ENCODE measurements around the gene EMC7.

DNA sequence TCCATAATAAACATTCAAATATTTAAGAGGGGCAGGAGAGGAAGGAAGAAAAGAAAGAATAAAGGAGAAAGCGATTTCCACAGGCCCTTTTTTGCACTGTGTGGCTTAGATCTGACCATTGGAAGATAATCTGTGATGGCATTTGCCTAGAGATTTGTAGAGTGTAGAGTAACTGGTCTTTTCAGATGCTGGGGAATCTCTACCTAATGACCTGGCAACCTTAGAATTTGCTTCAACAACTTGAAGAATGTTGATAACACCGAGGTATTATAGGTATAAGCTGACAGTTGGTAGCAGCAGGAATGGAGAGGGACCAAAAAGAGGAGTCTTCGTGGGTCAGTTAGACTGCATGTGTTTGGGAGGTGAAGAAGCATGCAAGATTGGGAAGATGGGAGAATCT lies 41.7 kb downstream of the EMC7 start:
- TF ChIP-seq, protein P1, sequence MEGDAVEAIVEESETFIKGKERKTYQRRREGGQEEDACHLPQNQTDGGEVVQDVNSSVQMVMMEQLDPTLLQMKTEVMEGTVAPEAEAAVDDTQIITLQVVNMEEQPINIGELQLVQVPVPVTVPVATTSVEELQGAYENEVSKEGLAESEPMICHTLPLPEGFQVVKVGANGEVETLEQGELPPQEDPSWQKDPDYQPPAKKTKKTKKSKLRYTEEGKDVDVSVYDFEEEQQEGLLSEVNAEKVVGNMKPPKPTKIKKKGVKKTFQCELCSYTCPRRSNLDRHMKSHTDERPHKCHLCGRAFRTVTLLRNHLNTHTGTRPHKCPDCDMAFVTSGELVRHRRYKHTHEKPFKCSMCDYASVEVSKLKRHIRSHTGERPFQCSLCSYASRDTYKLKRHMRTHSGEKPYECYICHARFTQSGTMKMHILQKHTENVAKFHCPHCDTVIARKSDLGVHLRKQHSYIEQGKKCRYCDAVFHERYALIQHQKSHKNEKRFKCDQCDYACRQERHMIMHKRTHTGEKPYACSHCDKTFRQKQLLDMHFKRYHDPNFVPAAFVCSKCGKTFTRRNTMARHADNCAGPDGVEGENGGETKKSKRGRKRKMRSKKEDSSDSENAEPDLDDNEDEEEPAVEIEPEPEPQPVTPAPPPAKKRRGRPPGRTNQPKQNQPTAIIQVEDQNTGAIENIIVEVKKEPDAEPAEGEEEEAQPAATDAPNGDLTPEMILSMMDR (IDR thresholded peaks at IDR 0.05), result no peak
- TF ChIP-seq POLR2A (IDR thresholded peaks at IDR 0.05), result no peak
